Neuronal stem cell (in vitro differentiated cells): ENCODE results near the gene SLC49A3.
A peak's percentile ranks its signal among the peaks of the same experiment; 100 is the strongest.

ENCODE experiments used
- DNase-seq: peaks from one replicate; pipeline ENCODE4 v3.0.0-alpha.2; 2013; ENCODE audit warnings: low spot score
- H2AFZ ChIP-seq: one replicate; pipeline ENCODE4 v1.6.1; 2013; ENCODE audit warnings: mild to moderate bottlenecking, low read length, inconsistent platforms
- H2AK5ac ChIP-seq: 2 replicates; pipeline ENCODE4 v1.6.1; 2013; ENCODE audit warnings: low read depth, mild to moderate bottlenecking, inconsistent platforms, low read length, moderate library complexity, mixed read lengths
- H2BK120ac ChIP-seq: 2 replicates; pipeline ENCODE4 v1.6.1; 2013; ENCODE audit warnings: low read depth, mild to moderate bottlenecking, inconsistent platforms, low read length, moderate library complexity, mixed read lengths
- H2BK12ac ChIP-seq: one replicate; pipeline ENCODE4 v1.6.1; 2013; ENCODE audit warnings: low read length, inconsistent platforms
- H2BK15ac ChIP-seq: 2 replicates; pipeline ENCODE4 v1.6.1; 2013; ENCODE audit warnings: mild to moderate bottlenecking, low read length, inconsistent platforms, mixed read lengths
- H2BK5ac ChIP-seq: one replicate; pipeline ENCODE4 v1.6.1; 2013; ENCODE audit warnings: inconsistent platforms, mild to moderate bottlenecking, low read length, moderate library complexity
- H3K14ac ChIP-seq: one replicate; pipeline ENCODE4 v1.6.1; 2013; ENCODE audit warnings: low read length, inconsistent platforms
- H3K18ac ChIP-seq: 2 replicates; pipeline ENCODE4 v1.6.1; 2013; ENCODE audit warnings: low read length, inconsistent platforms
- H3K23ac ChIP-seq: 2 replicates; pipeline ENCODE4 v1.6.1; 2013; ENCODE audit warnings: low read depth, mild to moderate bottlenecking, mixed read lengths, low read length, inconsistent platforms; ENCODE audit not compliant: poor library complexity
- H3K27ac ChIP-seq: replicated peaks from 3 replicates; pipeline ENCODE4 v1.5.1; 2013; ENCODE audit warnings: low read length, inconsistent platforms
- H3K27me3 ChIP-seq, 3 experiments: 2 replicates each; pipeline ENCODE4 v1.6.1; 2013; ENCODE audit warnings: low read length in 3 of 3, mild to moderate bottlenecking in 2 of 3, inconsistent platforms in 1 of 3, low read depth in 1 of 3, mixed read lengths in 1 of 3, moderate library complexity in 1 of 3; ENCODE audit not compliant: control insufficient read depth in 3 of 3, insufficient read depth in 3 of 3
- H3K36me3 ChIP-seq, 2 donors: replicated peaks in 1 of 2; 2 replicates each; pipeline ENCODE4 v1.6.1; 2013; ENCODE audit warnings: low read length in 2 of 2; ENCODE audit not compliant: control insufficient read depth in 2 of 2, insufficient read depth in 2 of 2
- H3K4ac ChIP-seq: 2 replicates; pipeline ENCODE4 v1.6.1; 2013; ENCODE audit warnings: inconsistent platforms, mild to moderate bottlenecking, low read length, moderate library complexity
- H3K4me1 ChIP-seq, 2 donors: 1 replicate in 1 of 2; 2 replicates in 1 of 2; pipeline ENCODE4 v1.6.1; 2013; ENCODE audit warnings: low read length in 2 of 2, low read depth in 1 of 2; ENCODE audit not compliant: control insufficient read depth in 2 of 2, insufficient read depth in 1 of 2
- H3K4me2 ChIP-seq: one replicate; pipeline ENCODE4 v1.6.1; 2013; ENCODE audit warnings: mild to moderate bottlenecking, low read length, inconsistent platforms; ENCODE audit not compliant: insufficient read depth, poor library complexity, severe bottlenecking
- H3K4me3 ChIP-seq, 2 donors: 2 replicates each; pipeline ENCODE4 v1.5.1; 2013; ENCODE audit warnings: low read length in 2 of 2, mild to moderate bottlenecking in 2 of 2, inconsistent platforms in 1 of 2, moderate library complexity in 1 of 2
- H3K79me1 ChIP-seq: one replicate; pipeline ENCODE4 v1.6.1; 2013; ENCODE audit warnings: low read depth, mild to moderate bottlenecking, inconsistent platforms, low read length, moderate library complexity
- H3K9ac ChIP-seq: one replicate; pipeline ENCODE4 v1.6.1; 2013; ENCODE audit warnings: mild to moderate bottlenecking, low read depth, low read length, inconsistent platforms; ENCODE audit not compliant: poor library complexity
- H3K9me3 ChIP-seq, 2 donors: replicated peaks in 1 of 2; 2 replicates each; pipeline versions ENCODE3 to v1.6.1; 2013; ENCODE audit warnings: low read length in 2 of 2, mild to moderate bottlenecking in 2 of 2, inconsistent platforms in 1 of 2, low read depth in 1 of 2, mixed read lengths in 1 of 2, moderate library complexity in 1 of 2; ENCODE audit not compliant: control insufficient read depth in 2 of 2, insufficient read depth in 1 of 2
- H4K8ac ChIP-seq: one replicate; pipeline ENCODE4 v1.6.1; 2013; ENCODE audit warnings: low read depth, mild to moderate bottlenecking, inconsistent platforms, low read length, moderate library complexity
- H4K91ac ChIP-seq: one replicate; pipeline ENCODE4 v1.6.1; 2013; ENCODE audit warnings: low read length, low read depth, mild to moderate bottlenecking, inconsistent platforms; ENCODE audit not compliant: poor library complexity
- WGBS, 2 donors: extraction: QIAGEN DNeasy Blood & Tissue Kit; methylation state at CpG; one replicate each; pipeline ENCODE4 v1.1.7; 2013; ENCODE audit warnings: missing lambda C conversion rate in 2 of 2, mixed read lengths in 1 of 2; ENCODE audit not compliant: insufficient read length in 2 of 2, insufficient replicate concordance in 1 of 2; ENCODE audit errors: extremely low coverage in 2 of 2; 5-methylcytosine and 5-hydroxymethylcytosine counted together

The SLC49A3 gene

GRCh38 chr4:703336-704197 lies 14.6 kb upstream of the SLC49A3 start:
- no peak overlapping the region for H4K8ac ChIP-seq
- no peak overlapping the region for H2BK120ac ChIP-seq
- H2BK12ac ChIP-seq, result peak overlapping the region; percentile 10

GRCh38 chr4:702618-703048 lies 13.7 kb upstream of the SLC49A3 start:
- Histone ChIP-seq H4K8ac (no peak overlapping the region), H2BK12ac (no peak overlapping the region), H3K23ac (no peak overlapping the region), H2BK120ac (no peak overlapping the region), H3K4me1 (peaks cover 7 to 12% of the 10 kb centered on the region in 2 donors), H3K9ac (no peak overlapping the region), H3K4me3 (peak overlapping the region in 1 of 2 donors; percentile 16), H2BK5ac (no peak overlapping the region), H3K14ac (no peak overlapping the region), H3K79me1 (peaks cover 4% of the 10 kb centered on the region), H2AFZ (peak overlapping the region; percentile 7), H3K4ac (no peak overlapping the region), H3K4me2 (no peak overlapping the region), H4K91ac (no peak overlapping the region), H3K27me3 (peaks cover 0 to 2% (median 0%) of the 10 kb centered on the region in 3 experiments), H3K36me3 (no peaks in the 10 kb centered on the region), H3K27ac (no peak overlapping the region), H2AK5ac (no peak overlapping the region), H3K18ac (no peak overlapping the region), H2BK15ac (no peak overlapping the region), H3K9me3 (peaks cover 0 to 2% of the 10 kb centered on the region in 2 donors)
- no CpG with 5 or more reads among the region's 7 CpGs for WGBS, 2 donors
- no peak for DNase-seq

More at GRCh38 chr4:703336-704197, 14.6 kb upstream of the SLC49A3 start:
- Histone ChIP-seq H3K18ac (no peak overlapping the region), H3K4me3 (no peak overlapping the region), H3K36me3 (peaks cover 2 to 6% of the 10 kb centered on the region in 2 donors), H4K91ac (no peak overlapping the region), H3K9ac (no peak overlapping the region), H3K4ac (no peak overlapping the region), H3K4me2 (no peak overlapping the region), H3K23ac (peak overlapping the region; percentile 65), H2AFZ (no peak overlapping the region), H3K9me3 (peaks cover 0 to 9% of the 10 kb centered on the region in 2 donors), H3K27me3 (peaks cover 0 to 2% (median 0%) of the 10 kb centered on the region in 3 experiments), H2BK5ac (peak overlapping the region; percentile 50), H3K27ac (no peak overlapping the region), H3K14ac (peak overlapping the region; percentile 56), H3K79me1 (peaks cover 9% of the 10 kb centered on the region), H3K4me1 (peaks cover 9 to 12% of the 10 kb centered on the region in 2 donors), H2BK15ac (no peak overlapping the region), H2AK5ac (peak overlapping the region; percentile 82)
- WGBS, 2 donors, result no CpG with 5 or more reads among the region's 10 CpGs
- DNase-seq, result no peak

- H3K4me2 ChIP-seq, result no peak overlapping the region
- peaks cover 3 to 6% of the 10 kb centered on the region in 2 donors for H3K4me1 ChIP-seq
- H4K8ac ChIP-seq, result no peak overlapping the region
- H3K4me3 ChIP-seq, result no peak overlapping the region
- H3K9me3 ChIP-seq, result peaks cover 0 to 2% of the 10 kb centered on the region in 2 donors
- no peak overlapping the region for H2BK120ac ChIP-seq
- no peak overlapping the region for H3K27ac ChIP-seq
- H2AK5ac ChIP-seq, result peak overlapping the region; percentile 17
- no peak overlapping the region for H2BK5ac ChIP-seq
- H4K91ac ChIP-seq, result no peak overlapping the region
- H3K23ac ChIP-seq, result no peak overlapping the region
- peaks cover 0 to 2% (median 0%) of the 10 kb centered on the region in 3 experiments for H3K27me3 ChIP-seq
- no peak overlapping the region for H2BK15ac ChIP-seq
- no peak overlapping the region for H3K9ac ChIP-seq
- no peak overlapping the region for H2BK12ac ChIP-seq
- WGBS, 2 donors, result no CpG with 5 or more reads among the region's 16 CpGs
- no peak for DNase-seq
- H3K14ac ChIP-seq, result no peak overlapping the region
- H2AFZ ChIP-seq, result no peak overlapping the region
- H3K18ac ChIP-seq, result no peak overlapping the region
- H3K36me3 ChIP-seq, result no peaks in the 10 kb centered on the region
- no peaks in the 10 kb centered on the region for H3K79me1 ChIP-seq
- H3K4ac ChIP-seq, result no peak overlapping the region
Measured at GRCh38 chr4:700587-701264, 11.8 kb upstream of the SLC49A3 start.
